Heart right ventricle (tissue), 16 donors: ENCODE data around the gene MAPK8IP2. TPM values are rescaled to one million over a fixed set of nuclear protein-coding genes. Genes with fewer than 3 reads are reported as not detected.

Source experiments
- ATAC-seq, 8 donors: fragments of 200-7000 bp; cut with Tn5 transposase; one replicate each; pipeline ENCODE4 v1.9.1; 2020; ENCODE audit warnings: mild to moderate bottlenecking in 8 of 8, moderate library complexity in 8 of 8, moderate number of reproducible peaks in 1 of 8
- DNase-seq, 2 donors: peaks; one replicate each; pipeline ENCODE4 v3.0.0-alpha.2; 2020
- H3K27ac ChIP-seq, 10 donors: fragments of 200-600 bp; sonication (generic) in 2 of 10; one replicate each; pipeline versions ENCODE4 v1.5.0 to v1.8.0; 2020 to 2022; ENCODE audit warnings: mild to moderate bottlenecking in 3 of 10
- H3K27me3 ChIP-seq, 7 donors: fragments of 200-600 bp; one replicate each; pipeline ENCODE4 v1.8.0; 2021 to 2022; ENCODE audit warnings: mild to moderate bottlenecking in 2 of 7
- H3K36me3 ChIP-seq, 9 donors: fragments of 200-600 bp; sonication (generic) in 1 of 9; one replicate each; pipeline versions ENCODE4 v1.5.0 to v1.8.0; 2020 to 2022; ENCODE audit warnings: mild to moderate bottlenecking in 2 of 9
- H3K4me1 ChIP-seq, 9 donors: fragments of 200-600 bp; sonication (generic) in 1 of 9; one replicate each; pipeline versions ENCODE4 v1.5.0 to v1.8.0; 2020 to 2022; ENCODE audit warnings: mild to moderate bottlenecking in 4 of 9
- H3K4me3 ChIP-seq, 10 donors: fragments of 200-600 bp; sonication (generic) in 2 of 10; one replicate each; pipeline versions ENCODE4 v1.5.0 to v1.8.0; 2020 to 2022; ENCODE audit warnings: mild to moderate bottlenecking in 7 of 10, moderate library complexity in 2 of 10
- H3K9me3 ChIP-seq, 11 donors: fragments of 200-600 bp in 10 of 11; sonication (generic) in 2 of 11; one replicate each; pipeline versions ENCODE4 v1.5.0 to v1.8.0; 2013 to 2022; ENCODE audit warnings: mild to moderate bottlenecking in 2 of 11, control low read depth in 1 of 11, moderate library complexity in 1 of 11
- WGBS, 2 donors: extraction: QIAGEN DNeasy Blood & Tissue Kit; methylation state at CpG; one replicate each; pipeline ENCODE4 v1.1.7; 2013; ENCODE audit warnings: inconsistent platforms in 1 of 2; 5-methylcytosine and 5-hydroxymethylcytosine counted together
- intact Hi-C, 10 donors: fragments of 100-400 bp; cut with DNase I; formaldehyde crosslinking; loops; one replicate each; pipeline versions ENCODE4 v1.11.1 to v1.14.2; 2022
- polyA plus RNA-seq, 2 donors: library from polyadenylated mRNA; stranded (reverse); fragments of 200-250 nt; gene quantifications; one replicate each; pipeline ENCODE4 v1.2.3, GENCODE V29; 2013
- total RNA-seq, 10 donors: library from RNA; stranded (reverse); fragmentation: NEBNext Ultra II Directional in 3 of 10; extraction: Animal tissue kit (Norgen Biotek cat#: 25700) in 3 of 10; gene quantifications; one replicate each; pipeline versions ENCODE4 v1.2.1 to v1.2.4, GENCODE V29; 2021 to 2023
- TF ChIP-seq, protein P1 (sequence below), 9 donors: fragments of 200-600 bp; sonication (generic) in 2 of 9; IDR thresholded peaks; one replicate each; pipeline versions ENCODE4 v1.5.0 to v1.8.0; 2021 to 2022; ENCODE audit warnings: antibody characterized with exemption in 9 of 9, mild to moderate bottlenecking in 5 of 9, moderate library complexity in 1 of 9
- donor health status: Arrhythmogenic right ventricular cardiomyopathy.
- donor health status: ischemic (EF 13 %, LVEDD 7.1; RV severe dilation, severe dysfunction).
- donor health status: healthy with polysubstance abuse.
- donor health status: DM: no; HTN: yes; CAD: no.
- donor health status: DM: no; HTN: no; CAD: no.
- donor health status: ischemic (EF 25% LVEDD 6.9; RV normal size, moderate dysfunction).
- donor health status: ischemic (EF 25% LVEDD 5.7; RV mildly dilated, moderate dysfunction).
- donor health status: healthy.
- donor health status: DM: yes; HTN: yes; CAD: no.
- donor health status: Ischemic cardiomyopathy.
- donor health status: ischemic (EF 35%, LVEDD 5.7; RV mildly dilated, moderate dysfunction).
- donor health status: nonischemic (EF 11% LVEDD 7.7; RV severe dilation, severe dysfunction).
- donor health status: DM: yes; HTN: yes; CAD: no.
- donor health status: PGD.
- donor health status: ischemic (EF 29% LVEDD 5.4; RV normal size, mild dysfunction).
- donor health status: nonischemic (EF 23%, LVEDD 6.1; RV moderate dilation, normal function).

The MAPK8IP2 gene
- total and polyA plus RNA-seq, 12 donors, result 0.08 to 0.52 (median 0.27) TPM

GRCh38 chr22:50572965-50573364 lies 27.6 kb upstream of the MAPK8IP2 start:
- no peak overlapping the region for H3K4me3 ChIP-seq
- H3K27me3 ChIP-seq, result no peaks in the 10 kb centered on the region
- TF ChIP-seq, protein P1, sequence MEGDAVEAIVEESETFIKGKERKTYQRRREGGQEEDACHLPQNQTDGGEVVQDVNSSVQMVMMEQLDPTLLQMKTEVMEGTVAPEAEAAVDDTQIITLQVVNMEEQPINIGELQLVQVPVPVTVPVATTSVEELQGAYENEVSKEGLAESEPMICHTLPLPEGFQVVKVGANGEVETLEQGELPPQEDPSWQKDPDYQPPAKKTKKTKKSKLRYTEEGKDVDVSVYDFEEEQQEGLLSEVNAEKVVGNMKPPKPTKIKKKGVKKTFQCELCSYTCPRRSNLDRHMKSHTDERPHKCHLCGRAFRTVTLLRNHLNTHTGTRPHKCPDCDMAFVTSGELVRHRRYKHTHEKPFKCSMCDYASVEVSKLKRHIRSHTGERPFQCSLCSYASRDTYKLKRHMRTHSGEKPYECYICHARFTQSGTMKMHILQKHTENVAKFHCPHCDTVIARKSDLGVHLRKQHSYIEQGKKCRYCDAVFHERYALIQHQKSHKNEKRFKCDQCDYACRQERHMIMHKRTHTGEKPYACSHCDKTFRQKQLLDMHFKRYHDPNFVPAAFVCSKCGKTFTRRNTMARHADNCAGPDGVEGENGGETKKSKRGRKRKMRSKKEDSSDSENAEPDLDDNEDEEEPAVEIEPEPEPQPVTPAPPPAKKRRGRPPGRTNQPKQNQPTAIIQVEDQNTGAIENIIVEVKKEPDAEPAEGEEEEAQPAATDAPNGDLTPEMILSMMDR (IDR thresholded peaks at IDR 0.05), result no peak
- intact Hi-C loops, result no loop called here
- H3K9me3 ChIP-seq, result no peaks in the 10 kb centered on the region
- ATAC-seq, result no peak
- no peak for DNase-seq
- H3K36me3 ChIP-seq, result peaks cover 0 to 86% (median 13%) of the 10 kb centered on the region in 9 donors
- no peak overlapping the region for H3K27ac ChIP-seq
- 93 to 94% methylated on average over 11 of the region's 11 CpGs for WGBS, 2 donors
- peaks cover 0 to 40% (median 18%) of the 10 kb centered on the region in 9 donors for H3K4me1 ChIP-seq

DNA sequence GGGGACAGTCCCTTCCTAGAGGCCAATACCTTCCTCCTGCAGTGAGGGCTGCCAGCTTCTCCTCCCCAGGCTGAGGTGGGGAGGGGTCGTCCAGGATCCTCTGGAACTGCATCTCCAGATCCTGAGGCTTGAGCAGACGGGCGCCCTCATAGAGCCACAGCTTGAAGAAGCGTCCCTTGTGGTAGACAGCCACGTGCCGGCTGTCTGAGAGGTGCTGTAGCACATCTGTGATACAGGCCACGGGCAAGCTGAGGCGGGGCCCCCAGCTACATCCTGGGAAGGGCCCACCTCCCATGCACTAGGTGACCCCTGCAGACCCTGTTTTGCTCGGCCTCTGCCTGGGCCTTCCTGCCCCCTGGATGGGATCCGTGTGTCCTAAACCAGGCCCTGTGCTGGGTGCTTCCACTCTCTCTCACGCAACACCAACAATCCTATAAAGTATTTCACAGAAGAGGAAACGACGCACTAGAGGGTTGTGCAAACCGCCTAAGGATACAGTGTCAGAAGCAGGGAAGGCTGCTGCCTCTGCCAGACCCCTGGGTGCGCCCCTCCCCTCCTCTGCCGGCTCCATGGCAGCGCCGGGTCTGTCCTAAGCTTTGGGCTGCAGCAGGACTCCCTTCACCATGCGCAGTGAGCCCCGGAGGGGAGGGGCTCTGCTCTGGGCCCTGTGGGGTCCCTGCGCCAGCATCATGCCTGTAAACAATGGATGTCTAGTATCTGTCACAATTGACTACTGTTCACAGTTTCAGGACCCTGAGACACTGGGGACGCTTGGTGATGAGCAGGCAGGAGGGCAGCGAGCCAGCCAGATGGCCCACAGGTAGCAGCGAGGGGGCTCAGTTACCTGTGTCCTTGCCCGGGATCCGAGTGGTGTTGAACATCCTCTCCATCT lies 26.9 kb upstream of the MAPK8IP2 start:
- Histone ChIP-seq H3K4me1 (peaks cover 3 to 48% (median 23%) of the 10 kb centered on the region in 9 donors), H3K27me3 (no peaks in the 10 kb centered on the region), H3K9me3 (no peaks in the 10 kb centered on the region), H3K4me3 (no peak overlapping the region), H3K27ac (no peak overlapping the region), H3K36me3 (peaks cover 0 to 80% (median 11%) of the 10 kb centered on the region in 9 donors)
- TF ChIP-seq, protein P1 (IDR thresholded peaks at IDR 0.05), result no peak
- 85 to 89% methylated on average over 26 of the region's 26 CpGs for WGBS, 2 donors
- DNase-seq (no peak), ATAC-seq (no peak)
- intact Hi-C loops, result no loop called here

DNA sequence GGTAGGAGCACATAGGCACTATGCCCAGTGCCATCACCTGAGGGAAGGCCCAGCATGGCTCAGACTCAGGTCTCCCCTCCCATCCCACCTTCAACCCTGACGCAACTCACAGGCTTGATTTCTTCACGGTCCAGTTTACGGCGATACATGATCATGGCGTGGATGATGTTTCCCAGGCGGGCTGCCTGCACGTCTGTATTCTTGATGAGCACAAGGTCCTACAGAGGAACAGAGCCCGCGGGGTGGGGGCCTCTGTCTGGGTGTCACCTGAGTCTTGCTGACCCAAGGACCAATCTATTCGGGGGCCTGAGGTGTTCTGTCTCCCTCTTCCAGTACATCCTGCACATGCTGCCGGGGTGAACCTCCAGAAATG lies 26.2 kb upstream of the MAPK8IP2 start:
- TF ChIP-seq, protein P1 (IDR thresholded peaks at IDR 0.05), result no peak
- DNase-seq (no peak), ATAC-seq (no peak)
- H3K4me3 ChIP-seq, result no peak overlapping the region
- H3K27ac ChIP-seq, result no peak overlapping the region
- H3K4me1 ChIP-seq, result peaks cover 5 to 54% (median 29%) of the 10 kb centered on the region in 9 donors
- H3K27me3 ChIP-seq, result no peaks in the 10 kb centered on the region
- H3K36me3 ChIP-seq, result peaks cover 0 to 80% (median 11%) of the 10 kb centered on the region in 9 donors
- intact Hi-C loops, result no loop called here
- no peaks in the 10 kb centered on the region for H3K9me3 ChIP-seq
- 83 to 92% methylated on average over 11 of the region's 11 CpGs for WGBS, 2 donors

- intact Hi-C loops, result loop anchor here in 3 of 10 donors (5.0 kb wide), 1 partner anchor 47 kb away; no protein-coding TSS in a partner anchor
- no peaks in the 10 kb centered on the region for H3K27me3 ChIP-seq
- 76 to 81% methylated on average over 8 of the region's 8 CpGs for WGBS, 2 donors
- H3K4me1 ChIP-seq, result peaks cover 5 to 57% (median 33%) of the 10 kb centered on the region in 9 donors
- peak overlapping the region in 4 of 10 donors; percentile 4 to 100 (median 20) for H3K27ac ChIP-seq
- DNase-seq (no peak), ATAC-seq (no peak)
- TF ChIP-seq, protein P1 (IDR thresholded peaks at IDR 0.05), result no peak
- H3K36me3 ChIP-seq, result peaks cover 0 to 80% (median 11%) of the 10 kb centered on the region in 9 donors
- no peaks in the 10 kb centered on the region for H3K9me3 ChIP-seq
- no peak overlapping the region for H3K4me3 ChIP-seq
These were observed 25.1 kb upstream of the MAPK8IP2 start for GRCh38 chr22:50575426-50575941.
